Activated naive CD8-positive, alpha-beta T cell (primary cell): ENCODE measurements around the gene CCDC17.

ENCODE experiments used
- H3K27ac Mint-ChIP-seq: one replicate; pipeline ENCODE4 v1.8.0; 2021; ENCODE audit warnings: mixed read lengths
- H3K27me3 Mint-ChIP-seq: one replicate; pipeline ENCODE4 v1.8.0; 2021; ENCODE audit warnings: mixed read lengths
- H3K36me3 Mint-ChIP-seq: one replicate; pipeline ENCODE4 v1.8.0; 2021; ENCODE audit warnings: mixed read lengths
- H3K4me1 Mint-ChIP-seq: one replicate; pipeline ENCODE4 v1.8.0; 2021; ENCODE audit warnings: low read depth, mixed read lengths
- H3K4me3 Mint-ChIP-seq: one replicate; pipeline ENCODE4 v1.8.0; 2021; ENCODE audit warnings: mild to moderate bottlenecking, mixed read lengths
- H3K9me3 Mint-ChIP-seq: one replicate; pipeline ENCODE4 v1.8.0; 2021; ENCODE audit warnings: low read depth, mixed read lengths

CCDC17 gene

GRCh38 chr1:45643321-45643720, 19.5 kb upstream of the CCDC17 start:
- Mint-ChIP-seq H3K27me3 (no peaks in the 10 kb centered on the region), H3K36me3 (no peaks in the 10 kb centered on the region), H3K9me3 (no peaks in the 10 kb centered on the region), H3K4me1 (peaks cover 7% of the 10 kb centered on the region), H3K4me3 (no peak overlapping the region), H3K27ac (peak overlapping the region; percentile 52)

GRCh38 chr1:45640293-45640692, 16.4 kb upstream of the CCDC17 start:
- peaks cover 3% of the 10 kb centered on the region for H3K4me1 Mint-ChIP-seq
- no peak overlapping the region for H3K27ac Mint-ChIP-seq
- no peak overlapping the region for H3K4me3 Mint-ChIP-seq
- no peaks in the 10 kb centered on the region for H3K36me3 Mint-ChIP-seq
- H3K27me3 Mint-ChIP-seq, result no peaks in the 10 kb centered on the region
- no peaks in the 10 kb centered on the region for H3K9me3 Mint-ChIP-seq

- Mint-ChIP-seq H3K4me1 (no peaks in the 10 kb centered on the region), H3K27ac (no peak overlapping the region), H3K36me3 (no peaks in the 10 kb centered on the region), H3K4me3 (no peak overlapping the region), H3K9me3 (no peaks in the 10 kb centered on the region), H3K27me3 (no peaks in the 10 kb centered on the region)
Observed at GRCh38 chr1:45635211-45635610, 11.4 kb upstream of the CCDC17 start.

- Mint-ChIP-seq H3K27ac (peak overlapping the region; percentile 24), H3K4me3 (no peak overlapping the region), H3K9me3 (no peaks in the 10 kb centered on the region), H3K36me3 (peaks cover 2% of the 10 kb centered on the region), H3K27me3 (no peaks in the 10 kb centered on the region), H3K4me1 (no peaks in the 10 kb centered on the region)
Observed at GRCh38 chr1:45630429-45630828, 6.6 kb upstream of the CCDC17 start.

GRCh38 chr1:45629035-45629434, 5.2 kb upstream of the CCDC17 start:
- H3K27me3 Mint-ChIP-seq, result no peaks in the 10 kb centered on the region
- H3K9me3 Mint-ChIP-seq, result no peaks in the 10 kb centered on the region
- H3K4me1 Mint-ChIP-seq, result no peaks in the 10 kb centered on the region
- peaks cover 4% of the 10 kb centered on the region for H3K36me3 Mint-ChIP-seq
- H3K27ac Mint-ChIP-seq, result peak overlapping the region; percentile 41
- H3K4me3 Mint-ChIP-seq, result no peak overlapping the region

DNA sequence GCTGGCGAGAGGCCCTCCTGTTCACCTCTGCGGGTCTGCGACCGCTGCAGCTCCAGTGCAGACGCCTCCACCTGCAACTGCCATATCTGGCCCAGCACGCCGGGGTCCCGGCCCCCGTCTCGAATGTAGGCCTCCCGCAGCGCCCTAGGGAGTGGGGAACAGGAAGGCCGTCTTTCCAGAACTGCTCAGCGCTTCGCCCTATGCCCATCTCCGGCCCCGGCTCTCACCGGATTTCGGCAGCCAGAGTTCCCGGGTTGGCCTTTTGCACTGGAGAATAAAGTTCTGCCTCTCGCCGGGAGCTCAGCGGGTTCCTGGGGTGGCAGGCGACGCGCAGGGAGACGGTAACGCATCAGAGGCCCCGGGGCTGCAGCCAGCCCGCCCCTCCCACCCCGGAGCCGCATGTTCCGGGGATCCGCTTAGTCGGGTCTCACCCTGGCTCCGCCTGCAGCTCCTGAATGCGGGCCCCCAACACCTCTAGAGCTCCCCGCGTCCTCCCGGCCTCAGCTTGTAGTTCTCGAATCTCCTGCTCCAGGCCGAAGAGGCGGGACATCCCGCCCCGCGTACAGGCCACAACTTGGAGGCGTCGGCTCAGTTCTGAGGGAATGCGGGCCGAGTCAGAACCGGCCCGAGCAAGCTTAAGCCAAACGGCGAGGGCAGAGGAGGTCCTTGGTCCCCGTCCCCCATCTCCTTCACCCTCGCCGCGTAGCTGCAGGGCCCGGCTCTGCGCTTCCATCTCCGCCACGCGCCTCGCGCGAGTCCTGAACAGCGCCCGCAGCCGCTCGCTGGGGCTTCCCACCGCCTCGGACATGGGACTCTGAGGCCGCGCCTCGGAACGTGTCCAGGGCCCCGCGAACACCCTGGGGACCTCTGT, 1.1 kb downstream of the CCDC17 start:
- Mint-ChIP-seq H3K27ac (no peak overlapping the region), H3K36me3 (peaks cover 2% of the 10 kb centered on the region), H3K4me3 (no peak overlapping the region), H3K4me1 (peaks cover 5% of the 10 kb centered on the region), H3K9me3 (no peaks in the 10 kb centered on the region), H3K27me3 (no peaks in the 10 kb centered on the region)

- Mint-ChIP-seq H3K27ac (no peak overlapping the region), H3K4me1 (peaks cover 5% of the 10 kb centered on the region), H3K27me3 (no peaks in the 10 kb centered on the region), H3K36me3 (peaks cover 2% of the 10 kb centered on the region), H3K9me3 (no peaks in the 10 kb centered on the region), H3K4me3 (no peak overlapping the region)
Observed at GRCh38 chr1:45621895-45622523, 1.8 kb downstream of the CCDC17 start.

DNA sequence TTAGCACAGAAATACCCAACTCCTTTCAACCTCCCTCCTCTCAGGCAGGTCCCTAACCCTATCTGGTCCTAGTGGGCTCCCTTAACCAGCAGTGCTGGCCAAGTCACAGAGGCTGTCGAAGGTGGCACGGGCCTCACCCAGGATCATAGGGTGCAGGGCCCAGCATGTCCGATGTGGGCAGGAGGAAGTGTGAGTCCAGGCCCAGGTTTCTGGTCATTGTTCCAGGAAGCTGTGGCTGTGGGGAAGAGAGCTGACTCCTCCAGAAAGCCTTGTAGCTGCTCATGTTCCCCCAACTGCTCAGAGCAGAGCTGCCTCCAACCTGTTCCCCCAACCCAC, 2.4 kb downstream of the CCDC17 start:
- Mint-ChIP-seq H3K36me3 (peaks cover 2% of the 10 kb centered on the region), H3K27me3 (no peaks in the 10 kb centered on the region), H3K9me3 (no peaks in the 10 kb centered on the region), H3K4me1 (peaks cover 5% of the 10 kb centered on the region), H3K27ac (no peak overlapping the region), H3K4me3 (no peak overlapping the region)

GRCh38 chr1:45620588-45621500, 3.0 kb downstream of the CCDC17 start:
- Mint-ChIP-seq H3K9me3 (no peaks in the 10 kb centered on the region), H3K36me3 (peaks cover 4% of the 10 kb centered on the region), H3K4me1 (peaks cover 5% of the 10 kb centered on the region), H3K27ac (peak overlapping the region; percentile 42), H3K4me3 (no peak overlapping the region), H3K27me3 (no peaks in the 10 kb centered on the region)

- Mint-ChIP-seq H3K9me3 (no peaks in the 10 kb centered on the region), H3K4me1 (peaks cover 5% of the 10 kb centered on the region), H3K4me3 (no peak overlapping the region), H3K36me3 (peaks cover 7% of the 10 kb centered on the region), H3K27me3 (no peaks in the 10 kb centered on the region), H3K27ac (peak overlapping the region; percentile 34)
Observed at GRCh38 chr1:45619149-45619921, 4.5 kb downstream of the CCDC17 start.

DNA sequence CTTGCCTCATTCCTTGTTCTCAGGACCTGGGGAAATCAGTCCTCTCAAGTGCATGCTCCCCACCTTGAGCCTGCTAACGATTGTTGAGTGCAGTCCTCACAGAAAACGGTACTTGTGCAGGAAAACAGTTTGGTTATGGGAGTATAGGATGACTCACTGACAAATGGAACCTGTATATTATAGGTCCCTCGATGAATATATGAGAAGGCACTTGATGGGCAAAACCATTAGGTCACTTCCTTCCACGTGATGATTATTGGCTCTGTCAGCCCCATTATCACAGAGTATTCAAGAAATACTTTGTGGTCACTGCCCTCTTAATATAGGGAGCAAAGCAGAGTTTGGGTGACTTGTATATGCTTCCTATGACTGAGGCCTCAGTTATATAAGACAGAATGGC, 6.2 kb downstream of the CCDC17 start:
- no peak overlapping the region for H3K4me3 Mint-ChIP-seq
- peaks cover 5% of the 10 kb centered on the region for H3K4me1 Mint-ChIP-seq
- H3K9me3 Mint-ChIP-seq, result no peaks in the 10 kb centered on the region
- peaks cover 7% of the 10 kb centered on the region for H3K36me3 Mint-ChIP-seq
- no peaks in the 10 kb centered on the region for H3K27me3 Mint-ChIP-seq
- H3K27ac Mint-ChIP-seq, result no peak overlapping the region

DNA sequence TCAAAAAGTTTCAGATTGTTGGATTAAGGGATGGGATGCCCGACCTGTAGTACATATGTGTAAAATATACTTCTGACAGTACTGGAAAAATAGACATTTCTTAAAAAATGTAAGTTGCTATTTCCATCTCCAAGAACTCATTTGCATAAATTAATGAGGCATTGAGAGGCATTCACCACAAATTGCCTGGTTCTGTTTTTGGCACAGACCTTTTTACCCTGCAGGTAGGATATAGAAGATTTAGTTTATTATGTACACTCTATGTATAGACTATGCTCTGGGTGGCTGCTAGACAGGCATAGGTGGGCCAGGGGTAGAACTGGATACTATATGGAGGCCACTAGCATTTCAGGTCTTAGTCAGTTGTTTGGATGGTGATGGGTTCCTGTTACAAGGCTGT, 8.0 kb downstream of the CCDC17 start:
- Mint-ChIP-seq H3K36me3 (peaks cover 7% of the 10 kb centered on the region), H3K4me3 (no peak overlapping the region), H3K27ac (peak overlapping the region; percentile 41), H3K4me1 (peaks cover 5% of the 10 kb centered on the region), H3K27me3 (no peaks in the 10 kb centered on the region), H3K9me3 (no peaks in the 10 kb centered on the region)

- Mint-ChIP-seq H3K9me3 (no peaks in the 10 kb centered on the region), H3K27ac (no peak overlapping the region), H3K36me3 (peaks cover 16% of the 10 kb centered on the region), H3K4me1 (peaks cover 8% of the 10 kb centered on the region), H3K4me3 (no peak overlapping the region), H3K27me3 (no peaks in the 10 kb centered on the region)
Observed at GRCh38 chr1:45612941-45613579, 10.8 kb downstream of the CCDC17 start.

DNA sequence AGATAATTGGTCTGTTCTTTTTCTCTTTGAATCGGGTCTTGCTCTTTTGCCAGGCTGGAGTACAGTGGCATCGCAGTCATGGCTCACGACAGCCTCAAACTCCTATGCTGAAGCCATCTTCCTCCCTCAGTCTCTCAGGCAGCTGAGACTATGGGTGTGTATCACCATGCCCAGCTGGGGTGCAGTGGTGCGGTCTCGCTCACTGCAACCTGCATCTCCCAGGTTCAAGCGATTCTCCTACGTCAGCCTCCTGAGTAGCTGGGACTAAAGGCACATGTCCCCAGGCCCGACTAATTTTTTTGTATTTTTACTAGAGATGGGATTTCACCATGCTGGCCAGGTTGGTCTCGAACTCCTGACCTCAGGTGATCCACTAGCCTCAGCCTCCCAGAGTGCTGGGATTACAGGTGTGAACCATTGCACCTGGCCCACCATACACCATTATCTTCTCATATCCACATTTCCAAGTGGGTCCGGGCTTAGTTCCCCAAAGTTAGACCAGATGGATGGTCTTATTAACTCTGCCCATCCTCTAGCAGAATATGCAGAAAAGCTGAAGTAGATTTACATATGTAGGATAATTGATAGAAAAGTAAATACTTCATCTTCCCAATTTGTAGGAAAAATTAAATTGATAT, 13.1 kb downstream of the CCDC17 start:
- H3K36me3 Mint-ChIP-seq, result peaks cover 22% of the 10 kb centered on the region
- H3K27ac Mint-ChIP-seq, result no peak overlapping the region
- H3K4me3 Mint-ChIP-seq, result no peak overlapping the region
- no peaks in the 10 kb centered on the region for H3K27me3 Mint-ChIP-seq
- H3K9me3 Mint-ChIP-seq, result no peaks in the 10 kb centered on the region
- peaks cover 26% of the 10 kb centered on the region for H3K4me1 Mint-ChIP-seq
